NT2/D1 (cell line): Measurements from ENCODE around the gene IKBIP.

Experiments used
- SUZ12 ChIP-seq: IDR thresholded peaks from 2 replicates; pipeline ENCODE4 v1.6.1; 2011; ENCODE audit not compliant: insufficient read length, insufficient read depth; ENCODE audit errors: extremely low read depth
- ZNF274 ChIP-seq: IDR thresholded peaks from 2 replicates; pipeline ENCODE4 v1.6.1; 2011; ENCODE audit warnings: mild to moderate bottlenecking, low read depth, low read length

DNA sequence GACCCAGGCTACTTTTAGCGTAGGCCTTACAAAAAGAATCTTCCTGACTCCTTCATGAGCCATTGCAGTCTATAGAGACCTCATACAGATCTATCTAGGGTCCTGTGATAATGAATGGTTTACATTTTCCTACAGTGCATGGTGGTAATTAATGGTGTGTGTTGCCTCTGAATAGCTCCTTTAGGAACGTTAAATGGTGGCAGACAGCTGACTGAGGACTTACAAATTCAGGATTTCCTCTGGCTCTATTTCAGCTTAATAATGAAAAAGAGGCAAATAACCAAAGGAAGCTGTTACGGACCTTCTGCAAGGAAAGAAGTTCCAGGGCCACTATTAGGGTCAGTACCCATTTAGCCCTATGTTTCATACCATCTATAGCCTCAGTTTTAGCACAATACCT, 5.1 kb downstream of the IKBIP start:
- TF ChIP-seq ZNF274 (no peak), SUZ12 (no peak)
